SK-N-SH treated with all-trans-retinoic acid at 6 μM for 48 hours (cell line): Measurements from ENCODE around the gene HGFAC.

Experiments used
- ATAC-seq: fragments of 200-7000 bp; cut with Tn5 transposase; 3 replicates; pipeline ENCODE4 v1.9.1; 2020; ENCODE audit warnings: mild to moderate bottlenecking, moderate library complexity
- ARNTL ChIP-seq: fragments of 450-650 bp; formaldehyde crosslinking; IDR thresholded peaks from 2 replicates; pipeline ENCODE4 v1.5.0; 2020; ENCODE audit warnings: low read depth, mild to moderate bottlenecking, moderate library complexity, borderline replicate concordance
- BACH2 ChIP-seq: fragments of 250-450 bp; sonication (Bioruptor Pico); IDR thresholded peaks from 2 replicates; pipeline ENCODE4 v1.9.0; 2021; ENCODE audit warnings: mild to moderate bottlenecking, borderline replicate concordance
- CREB5 ChIP-seq: fragments of 250-450 bp; sonication (Bioruptor Pico); IDR thresholded peaks from 2 replicates; pipeline ENCODE4 v1.5.1; 2020; ENCODE audit warnings: low read depth, mild to moderate bottlenecking, moderate library complexity
- CSDC2 ChIP-seq: fragments of 250-450 bp; sonication (Bioruptor Pico); IDR thresholded peaks from 2 replicates; pipeline ENCODE4 v1.5.0; 2020; ENCODE audit warnings: mild to moderate bottlenecking, moderate library complexity
- ESRRG ChIP-seq: fragments of 250-450 bp; sonication (Bioruptor Pico); IDR thresholded peaks from 2 replicates; pipeline ENCODE4 v1.6.1; 2021; ENCODE audit warnings: mild to moderate bottlenecking
- GLIS3 ChIP-seq: fragments of 250-450 bp; sonication (Bioruptor Pico); IDR thresholded peaks from 2 replicates; pipeline ENCODE4 v1.5.0; 2020; ENCODE audit warnings: mild to moderate bottlenecking, moderate library complexity
- ISL1 ChIP-seq: fragments of 250-450 bp; sonication (Bioruptor Pico); IDR thresholded peaks from 2 replicates; pipeline ENCODE4 v2.1.2; 2022; ENCODE audit warnings: mild to moderate bottlenecking, moderate library complexity
- OSR1 ChIP-seq: fragments of 250-450 bp; sonication (Bioruptor Pico); IDR thresholded peaks from 2 replicates; pipeline ENCODE4 v1.8.0; 2022; ENCODE audit warnings: moderate library complexity, mild to moderate bottlenecking, inconsistent platforms
- PATZ1 ChIP-seq: fragments of 250-450 bp; sonication (Bioruptor Pico); IDR thresholded peaks from 2 replicates; pipeline ENCODE4 v1.8.0; 2020; ENCODE audit warnings: mild to moderate bottlenecking, moderate library complexity, borderline replicate concordance
- POU6F1 ChIP-seq: fragments of 250-450 bp; sonication (Bioruptor Pico); IDR thresholded peaks from 2 replicates; pipeline ENCODE4 v1.8.0; 2021; ENCODE audit warnings: low read depth, mild to moderate bottlenecking, moderate library complexity, borderline replicate concordance
- PPARA ChIP-seq: fragments of 250-450 bp; sonication (Bioruptor Pico); IDR thresholded peaks from 2 replicates; pipeline ENCODE4 v1.5.0; 2020; ENCODE audit warnings: mild to moderate bottlenecking, borderline replicate concordance
- RARB ChIP-seq: fragments of 250-450 bp; sonication (Bioruptor Pico); IDR thresholded peaks from 2 replicates; pipeline ENCODE4 v1.8.0; 2021; ENCODE audit warnings: mild to moderate bottlenecking, moderate library complexity
- SNAI2 ChIP-seq: fragments of 250-450 bp; sonication (Bioruptor Pico); IDR thresholded peaks from 2 replicates; pipeline ENCODE4 v1.5.0; 2020; ENCODE audit warnings: mild to moderate bottlenecking, moderate library complexity
- TOX ChIP-seq: fragments of 250-450 bp; sonication (Bioruptor Pico); IDR thresholded peaks from 2 replicates; pipeline ENCODE4 v1.8.0; 2021; ENCODE audit warnings: mild to moderate bottlenecking, moderate library complexity, borderline replicate concordance
- TSHZ2 ChIP-seq: fragments of 250-450 bp; sonication (Bioruptor Pico); IDR thresholded peaks from 2 replicates; pipeline ENCODE4 v1.5.0; 2020; ENCODE audit warnings: mild to moderate bottlenecking, moderate library complexity
- ZC3H10 ChIP-seq: fragments of 250-450 bp; sonication (Bioruptor Pico); IDR thresholded peaks from 2 replicates; pipeline ENCODE4 v1.5.1; 2021; ENCODE audit warnings: mild to moderate bottlenecking, moderate library complexity
- ZFP3 ChIP-seq: fragments of 250-450 bp; sonication (Bioruptor Pico); IDR thresholded peaks from 2 replicates; pipeline ENCODE4 v1.5.0; 2020; ENCODE audit warnings: mild to moderate bottlenecking, moderate library complexity
- ZFP30 ChIP-seq: fragments of 450-650 bp; formaldehyde crosslinking; IDR thresholded peaks from 2 replicates; pipeline ENCODE4 v1.5.0; 2022; ENCODE audit warnings: mild to moderate bottlenecking, moderate library complexity
- ZNF70 ChIP-seq: fragments of 450-650 bp; formaldehyde crosslinking; IDR thresholded peaks from 2 replicates; pipeline ENCODE4 v1.5.0; 2020; ENCODE audit warnings: mild to moderate bottlenecking, moderate library complexity
- ZNF8 ChIP-seq: fragments of 450-650 bp; formaldehyde crosslinking; IDR thresholded peaks from 2 replicates; pipeline ENCODE4 v1.5.0; 2020; ENCODE audit warnings: mild to moderate bottlenecking, moderate library complexity

Gene HGFAC

GRCh38 chr4:3440979-3441500 is 728 bp upstream of the HGFAC start:
- ATAC-seq = no peak
- TF ChIP-seq TOX = no peak
- TF ChIP-seq ZFP3 = no peak
- no peak for TF ChIP-seq CSDC2 (CRISPR knock-in tag)
- no peak for TF ChIP-seq ESRRG (CRISPR knock-in tag)
- no peak for TF ChIP-seq BACH2 (CRISPR knock-in tag)
- no peak for TF ChIP-seq TSHZ2 (CRISPR knock-in tag)
- TF ChIP-seq GLIS3 (CRISPR knock-in tag) = no peak
- TF ChIP-seq ZC3H10 = no peak
- TF ChIP-seq ZNF70 (CRISPR knock-in tag) = no peak
- no peak for TF ChIP-seq PATZ1
- TF ChIP-seq RARB (CRISPR knock-in tag) = no peak

GRCh38 chr4:3442460-3442958 is 741 bp downstream of the HGFAC start:
- ATAC-seq = no peak
- TF ChIP-seq BACH2 (CRISPR knock-in tag) (no peak), CREB5 (CRISPR knock-in tag) (no peak), CSDC2 (CRISPR knock-in tag) (no peak), OSR1 (CRISPR knock-in tag) (no peak), ESRRG (CRISPR knock-in tag) (no peak), PATZ1 (no peak), GLIS3 (CRISPR knock-in tag) (no peak), ZNF8 (CRISPR knock-in tag) (no peak), SNAI2 (CRISPR knock-in tag) (no peak), ZC3H10 (no peak), ZFP30 (no peak), ZNF70 (CRISPR knock-in tag) (no peak), ISL1 (CRISPR knock-in tag) (no peak), POU6F1 (CRISPR knock-in tag) (no peak), TSHZ2 (CRISPR knock-in tag) (no peak), PPARA (CRISPR knock-in tag) (no peak), ARNTL (CRISPR knock-in tag) (no peak), RARB (CRISPR knock-in tag) (no peak), TOX (no peak)
- TF ChIP-seq, all 23 proteins: peak for 0
